Activated naive CD8-positive, alpha-beta T cell (primary cell): Measurements from ENCODE around the gene SNX30.

ENCODE experiments used
- H3K27ac Mint-ChIP-seq: one replicate; pipeline ENCODE4 v1.8.0; 2021; ENCODE audit warnings: mixed read lengths
- H3K27me3 Mint-ChIP-seq: one replicate; pipeline ENCODE4 v1.8.0; 2021; ENCODE audit warnings: mixed read lengths
- H3K36me3 Mint-ChIP-seq: one replicate; pipeline ENCODE4 v1.8.0; 2021; ENCODE audit warnings: mixed read lengths
- H3K4me1 Mint-ChIP-seq: one replicate; pipeline ENCODE4 v1.8.0; 2021; ENCODE audit warnings: low read depth, mixed read lengths
- H3K4me3 Mint-ChIP-seq: one replicate; pipeline ENCODE4 v1.8.0; 2021; ENCODE audit warnings: mild to moderate bottlenecking, mixed read lengths
- H3K9me3 Mint-ChIP-seq: one replicate; pipeline ENCODE4 v1.8.0; 2021; ENCODE audit warnings: low read depth, mixed read lengths

The SNX30 gene

DNA sequence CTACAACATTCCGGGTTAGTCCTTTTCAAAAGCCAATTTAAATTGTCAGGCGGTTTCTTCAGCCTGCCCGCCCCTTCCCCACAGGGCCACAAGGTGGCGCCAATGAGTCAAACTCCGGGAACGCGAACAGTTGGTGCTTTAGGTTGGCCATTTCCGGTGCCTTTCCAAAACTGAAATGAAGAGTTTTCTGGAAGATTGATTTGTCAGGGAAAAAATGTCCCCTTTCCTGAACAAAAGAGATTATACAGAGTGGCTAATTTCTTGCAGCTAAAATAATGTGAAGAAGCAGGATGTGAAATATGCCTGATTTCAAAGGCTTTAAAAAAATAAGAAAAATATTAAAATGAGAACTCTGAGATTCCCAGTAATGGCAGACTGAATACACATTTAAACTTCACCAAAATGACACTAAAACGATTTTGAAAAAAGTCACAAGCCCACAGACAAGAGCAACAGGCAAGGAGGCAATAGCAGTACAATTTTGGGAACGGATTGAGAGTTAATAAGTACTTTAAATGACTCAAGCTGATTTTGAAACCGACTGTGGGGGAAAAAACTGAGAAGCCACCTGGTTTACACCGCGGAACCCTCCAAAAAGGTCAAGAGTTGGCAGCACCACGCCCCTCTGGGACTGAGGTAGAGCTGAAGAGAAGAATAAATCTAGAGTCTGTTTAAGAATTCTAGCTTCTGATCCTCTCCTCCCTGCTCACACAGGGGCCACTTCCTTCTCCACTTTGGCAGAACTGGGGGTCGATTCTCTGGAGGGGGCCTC is 94.4 kb downstream of the SNX30 start:
- peaks cover 4% of the 10 kb centered on the region for H3K36me3 Mint-ChIP-seq
- no peak overlapping the region for H3K27ac Mint-ChIP-seq
- no peak overlapping the region for H3K4me3 Mint-ChIP-seq
- H3K4me1 Mint-ChIP-seq, result peaks cover 12% of the 10 kb centered on the region
- no peaks in the 10 kb centered on the region for H3K9me3 Mint-ChIP-seq
- no peaks in the 10 kb centered on the region for H3K27me3 Mint-ChIP-seq

- Mint-ChIP-seq H3K4me1 (peaks cover 12% of the 10 kb centered on the region), H3K36me3 (peaks cover 9% of the 10 kb centered on the region), H3K4me3 (no peak overlapping the region), H3K9me3 (no peaks in the 10 kb centered on the region), H3K27ac (no peak overlapping the region), H3K27me3 (no peaks in the 10 kb centered on the region)
Observed at GRCh38 chr9:112846528-112847488, 96.2 kb downstream of the SNX30 start.

DNA sequence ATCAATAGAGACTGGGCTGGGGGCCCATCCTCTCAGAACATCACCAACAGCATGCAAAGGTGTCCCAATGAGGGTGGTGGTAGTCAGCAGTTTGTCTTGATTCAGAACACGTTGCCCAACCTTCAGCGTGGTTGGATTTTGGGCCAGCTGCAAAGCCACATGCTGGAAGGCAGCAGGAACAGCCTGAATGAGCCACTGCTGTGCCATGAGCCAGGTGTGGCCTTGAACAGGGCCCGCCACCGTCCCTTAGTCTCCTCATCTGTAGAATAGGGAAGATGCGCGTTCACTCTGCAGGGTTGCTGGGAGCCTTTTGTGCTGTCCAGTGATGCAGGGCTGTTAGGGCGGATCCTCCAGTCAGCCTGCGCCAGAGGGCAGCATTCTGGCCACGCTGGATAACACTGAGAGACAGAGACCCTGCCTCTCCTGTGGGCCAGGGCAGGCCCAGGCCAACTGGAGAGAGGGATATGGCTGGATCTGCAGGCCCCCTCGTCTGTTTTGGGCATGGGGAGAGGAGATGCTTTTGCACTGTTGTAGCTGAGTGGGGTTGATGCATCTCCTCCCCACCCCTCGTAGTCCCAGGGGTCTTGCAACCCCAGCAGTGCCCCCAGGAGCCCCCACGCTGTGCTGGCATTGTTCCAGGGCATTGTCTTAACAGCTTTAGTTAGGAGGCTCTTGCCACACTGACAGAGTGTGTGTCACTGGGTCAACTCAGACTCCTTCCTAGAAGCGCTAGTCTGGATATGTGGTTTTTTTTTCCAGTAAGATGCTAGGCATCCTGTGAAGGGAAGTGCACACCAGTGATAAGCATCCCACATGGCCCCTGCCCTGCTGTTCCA is 98.0 kb downstream of the SNX30 start:
- Mint-ChIP-seq H3K4me1 (peaks cover 12% of the 10 kb centered on the region), H3K4me3 (no peak overlapping the region), H3K27ac (no peak overlapping the region), H3K27me3 (no peaks in the 10 kb centered on the region), H3K9me3 (no peaks in the 10 kb centered on the region), H3K36me3 (peaks cover 14% of the 10 kb centered on the region)

DNA sequence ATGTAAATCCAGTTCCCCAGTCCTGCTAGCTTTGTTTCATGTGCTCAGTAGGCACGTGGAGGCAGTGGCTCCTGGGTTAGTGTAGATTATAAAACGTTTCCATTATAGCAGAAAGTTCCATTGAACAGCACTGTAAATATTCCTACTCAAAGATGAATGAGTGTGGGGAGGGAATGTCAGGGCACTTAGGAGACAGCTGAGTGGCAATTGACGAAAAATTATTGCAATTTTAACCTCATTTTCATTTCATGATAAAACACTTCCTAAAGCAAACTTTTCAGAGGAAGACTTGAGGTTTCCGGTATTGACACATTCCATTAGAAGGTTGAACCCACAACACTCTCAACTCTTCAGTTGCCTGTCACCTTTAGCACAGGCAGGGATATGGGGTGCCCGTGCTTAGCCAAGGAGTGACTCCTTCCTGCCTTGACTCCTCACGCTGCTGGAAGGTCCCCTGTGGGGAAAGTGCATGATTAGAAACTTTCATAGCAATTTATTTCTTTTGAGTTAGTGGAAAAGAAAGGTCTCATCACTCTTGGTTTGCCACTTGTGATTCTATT is 98.9 kb downstream of the SNX30 start:
- Mint-ChIP-seq H3K27me3 (no peaks in the 10 kb centered on the region), H3K27ac (no peak overlapping the region), H3K9me3 (no peaks in the 10 kb centered on the region), H3K4me3 (no peak overlapping the region), H3K36me3 (peaks cover 16% of the 10 kb centered on the region), H3K4me1 (peaks cover 6% of the 10 kb centered on the region)

GRCh38 chr9:112850840-112851239 is 100.3 kb downstream of the SNX30 start:
- Mint-ChIP-seq H3K9me3 (no peaks in the 10 kb centered on the region), H3K27ac (no peak overlapping the region)

DNA sequence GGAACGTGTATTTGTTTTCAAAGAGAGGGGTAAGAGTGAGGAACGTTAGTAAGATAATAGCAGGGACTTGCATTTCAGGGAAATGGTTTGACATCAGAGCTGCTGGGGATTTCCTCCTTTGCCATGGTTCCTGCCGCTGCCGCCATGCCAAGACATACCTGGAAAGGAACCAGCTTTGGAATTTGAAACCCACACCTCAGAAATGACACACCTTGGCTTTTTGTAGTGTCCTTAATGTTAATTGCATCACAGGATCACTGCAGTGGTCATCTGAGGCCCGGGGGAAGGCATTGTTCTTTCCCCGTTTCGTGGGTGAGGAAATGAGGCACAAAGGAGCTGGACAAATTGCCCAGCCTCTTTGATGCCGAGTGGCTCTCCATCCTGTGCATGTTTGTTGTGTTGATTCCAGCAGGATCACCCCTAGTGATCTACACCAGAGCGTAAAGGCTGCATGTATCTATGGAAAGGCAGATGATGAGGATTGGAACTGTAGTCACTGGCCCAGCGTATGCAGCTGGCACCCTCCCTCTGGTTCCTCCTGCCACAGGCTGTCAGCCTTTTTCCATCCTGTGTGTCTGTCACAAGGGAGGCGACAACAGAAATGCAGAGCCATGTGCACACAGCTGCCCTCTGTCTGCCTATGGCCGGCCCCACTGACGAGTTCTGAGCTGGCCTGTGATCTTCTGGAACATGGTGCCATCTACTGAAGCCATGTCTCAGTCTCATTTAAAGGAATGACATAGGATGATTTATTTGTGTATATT is 102.4 kb downstream of the SNX30 start:
- no peaks in the 10 kb centered on the region for H3K27me3 Mint-ChIP-seq
- peaks cover 12% of the 10 kb centered on the region for H3K36me3 Mint-ChIP-seq
- H3K9me3 Mint-ChIP-seq, result no peaks in the 10 kb centered on the region
- H3K27ac Mint-ChIP-seq, result no peak overlapping the region
- peaks cover 4% of the 10 kb centered on the region for H3K4me1 Mint-ChIP-seq
- H3K4me3 Mint-ChIP-seq, result no peak overlapping the region

More at GRCh38 chr9:112850840-112851239, 100.3 kb downstream of the SNX30 start:
- Mint-ChIP-seq H3K27me3 (no peaks in the 10 kb centered on the region), H3K36me3 (peaks cover 16% of the 10 kb centered on the region), H3K4me1 (peaks cover 4% of the 10 kb centered on the region), H3K4me3 (no peak overlapping the region)

GRCh38 chr9:112853882-112854585 is 103.5 kb downstream of the SNX30 start:
- peaks cover 2% of the 10 kb centered on the region for H3K4me1 Mint-ChIP-seq
- H3K27ac Mint-ChIP-seq, result no peak overlapping the region
- H3K4me3 Mint-ChIP-seq, result no peak overlapping the region
- H3K9me3 Mint-ChIP-seq, result no peaks in the 10 kb centered on the region
- no peaks in the 10 kb centered on the region for H3K27me3 Mint-ChIP-seq
- peaks cover 12% of the 10 kb centered on the region for H3K36me3 Mint-ChIP-seq

DNA sequence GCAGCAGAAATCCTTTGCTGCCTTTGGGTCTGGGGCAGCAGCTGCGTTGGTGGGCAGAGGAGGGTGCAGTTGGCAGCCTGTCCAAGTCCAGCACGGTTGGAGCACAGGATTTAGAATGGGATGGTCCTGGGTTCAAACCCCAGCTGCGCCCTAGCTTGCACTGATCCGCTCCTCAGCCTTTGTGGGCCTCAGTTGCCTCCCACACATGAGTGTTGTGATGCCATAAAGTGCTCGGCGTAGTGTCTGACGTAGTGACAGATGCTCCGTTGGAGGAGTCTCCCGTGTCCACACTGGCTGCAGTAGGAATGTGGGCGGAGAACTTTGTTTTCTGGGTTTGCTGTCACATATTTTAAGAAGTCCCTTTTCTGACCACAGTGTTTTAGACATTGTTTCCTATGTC is 104.1 kb downstream of the SNX30 start:
- Mint-ChIP-seq H3K36me3 (peaks cover 12% of the 10 kb centered on the region), H3K27me3 (no peaks in the 10 kb centered on the region), H3K4me1 (peaks cover under 1% of the 10 kb centered on the region), H3K4me3 (no peak overlapping the region), H3K27ac (no peak overlapping the region), H3K9me3 (no peaks in the 10 kb centered on the region)

GRCh38 chr9:112856200-112856599 is 105.6 kb downstream of the SNX30 start:
- Mint-ChIP-seq H3K27me3 (no peaks in the 10 kb centered on the region), H3K4me1 (no peaks in the 10 kb centered on the region), H3K4me3 (no peak overlapping the region), H3K36me3 (peaks cover 10% of the 10 kb centered on the region), H3K27ac (no peak overlapping the region), H3K9me3 (no peaks in the 10 kb centered on the region)

- Mint-ChIP-seq H3K9me3 (no peaks in the 10 kb centered on the region), H3K4me1 (no peaks in the 10 kb centered on the region), H3K27me3 (no peaks in the 10 kb centered on the region), H3K36me3 (peaks cover 7% of the 10 kb centered on the region), H3K4me3 (no peak overlapping the region), H3K27ac (no peak overlapping the region)
Observed at GRCh38 chr9:112856843-112857242, 106.3 kb downstream of the SNX30 start.

DNA sequence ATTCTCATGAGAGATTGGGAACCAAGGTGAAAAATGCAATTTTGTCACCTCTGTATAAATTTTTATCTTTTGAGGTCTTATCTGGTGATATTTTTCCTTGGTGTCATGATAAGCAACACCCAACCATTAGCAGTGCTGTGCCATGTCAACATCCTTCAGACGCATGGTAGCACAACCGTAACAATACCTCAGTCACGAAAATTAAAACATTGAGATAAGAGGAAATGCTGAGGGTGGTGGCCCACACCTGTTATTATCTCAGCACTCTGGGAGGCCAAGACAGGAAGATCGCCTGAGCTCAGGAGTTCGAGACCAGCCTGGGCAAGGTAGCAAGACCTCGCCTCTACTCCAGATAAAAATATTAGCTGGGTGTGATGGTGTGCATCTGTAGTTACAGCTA is 107.4 kb downstream of the SNX30 start:
- H3K27ac Mint-ChIP-seq, result no peak overlapping the region
- no peak overlapping the region for H3K4me3 Mint-ChIP-seq
- H3K4me1 Mint-ChIP-seq, result no peaks in the 10 kb centered on the region
- H3K9me3 Mint-ChIP-seq, result no peaks in the 10 kb centered on the region
- H3K27me3 Mint-ChIP-seq, result no peaks in the 10 kb centered on the region
- H3K36me3 Mint-ChIP-seq, result peaks cover 2% of the 10 kb centered on the region

- Mint-ChIP-seq H3K36me3 (peaks cover 2% of the 10 kb centered on the region), H3K9me3 (no peaks in the 10 kb centered on the region), H3K27ac (no peak overlapping the region), H3K4me1 (no peaks in the 10 kb centered on the region), H3K4me3 (no peak overlapping the region), H3K27me3 (no peaks in the 10 kb centered on the region)
Observed at GRCh38 chr9:112858625-112859147, 108.1 kb downstream of the SNX30 start.

- Mint-ChIP-seq H3K4me3 (no peak overlapping the region), H3K9me3 (no peaks in the 10 kb centered on the region), H3K27me3 (no peaks in the 10 kb centered on the region)
Observed at GRCh38 chr9:112860451-112860850, 109.9 kb downstream of the SNX30 start.

More at GRCh38 chr9:112860451-112860850, 109.9 kb downstream of the SNX30 start:
- Mint-ChIP-seq H3K4me1 (no peaks in the 10 kb centered on the region), H3K36me3 (peaks cover 3% of the 10 kb centered on the region), H3K27ac (no peak overlapping the region)
